Hepatocyte (in vitro differentiated cells): ENCODE data around the gene KPNA5.

ENCODE experiments used
- EZH2 ChIP-seq: fragments of 200-600 bp; sonication (generic); IDR thresholded peaks from 2 replicates; pipeline ENCODE4 v1.6.1; 2016; ENCODE audit warnings: antibody characterized with exemption, mild to moderate bottlenecking, borderline replicate concordance
- TF ChIP-seq, protein P1 (sequence below): fragments of 200-600 bp; sonication (generic); IDR thresholded peaks from 2 replicates; pipeline ENCODE4 v1.5.1; 2016; ENCODE audit warnings: antibody characterized with exemption, mild to moderate bottlenecking; ENCODE audit not compliant: poor library complexity

DNA sequence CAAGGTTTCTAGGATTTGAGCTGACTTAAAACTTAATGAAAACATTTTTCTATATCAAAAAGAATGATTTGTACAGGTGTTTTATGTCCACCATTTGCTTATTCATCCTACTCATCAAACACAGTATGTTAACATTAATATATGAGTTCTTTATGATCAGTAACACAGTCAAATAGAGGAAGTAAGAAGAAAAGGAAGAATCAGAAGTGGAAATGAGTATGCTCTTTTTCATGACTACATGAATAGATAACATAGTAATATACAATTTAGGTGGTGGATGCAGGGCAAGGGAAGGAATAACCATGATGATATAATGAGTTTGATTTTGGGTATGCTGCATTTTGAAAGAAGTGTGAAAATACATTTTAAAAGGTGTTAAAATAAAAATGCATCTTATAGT, 16.5 kb downstream of the KPNA5 start:
- TF ChIP-seq, protein P1, sequence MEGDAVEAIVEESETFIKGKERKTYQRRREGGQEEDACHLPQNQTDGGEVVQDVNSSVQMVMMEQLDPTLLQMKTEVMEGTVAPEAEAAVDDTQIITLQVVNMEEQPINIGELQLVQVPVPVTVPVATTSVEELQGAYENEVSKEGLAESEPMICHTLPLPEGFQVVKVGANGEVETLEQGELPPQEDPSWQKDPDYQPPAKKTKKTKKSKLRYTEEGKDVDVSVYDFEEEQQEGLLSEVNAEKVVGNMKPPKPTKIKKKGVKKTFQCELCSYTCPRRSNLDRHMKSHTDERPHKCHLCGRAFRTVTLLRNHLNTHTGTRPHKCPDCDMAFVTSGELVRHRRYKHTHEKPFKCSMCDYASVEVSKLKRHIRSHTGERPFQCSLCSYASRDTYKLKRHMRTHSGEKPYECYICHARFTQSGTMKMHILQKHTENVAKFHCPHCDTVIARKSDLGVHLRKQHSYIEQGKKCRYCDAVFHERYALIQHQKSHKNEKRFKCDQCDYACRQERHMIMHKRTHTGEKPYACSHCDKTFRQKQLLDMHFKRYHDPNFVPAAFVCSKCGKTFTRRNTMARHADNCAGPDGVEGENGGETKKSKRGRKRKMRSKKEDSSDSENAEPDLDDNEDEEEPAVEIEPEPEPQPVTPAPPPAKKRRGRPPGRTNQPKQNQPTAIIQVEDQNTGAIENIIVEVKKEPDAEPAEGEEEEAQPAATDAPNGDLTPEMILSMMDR: no peak
- TF ChIP-seq EZH2: no peak
